ENCODE measurements around the gene KITLG. TPM values are rescaled to one million over a fixed set of nuclear protein-coding genes. Genes with fewer than 3 reads are reported as not detected.
"Not testable (repeated sequence)": the region's sequence is repeated elsewhere in the genome, so short reads cannot be mapped to it uniquely, and the experiment has no call there.

Gene KITLG
- polyA plus RNA-seq, 3 donors = 2.1 to 13.0 (median 11.9) TPM

GRCh38 chr12:88509347-88509746 lies 70.9 kb downstream of the KITLG start:
- WGBS, 3 donors = 98 to 99% (median 98%) methylated on average over 5 of the region's 5 CpGs
- no peak overlapping the region for H3K27ac ChIP-seq (ENCODE audit: low read depth, low read length)

DNA sequence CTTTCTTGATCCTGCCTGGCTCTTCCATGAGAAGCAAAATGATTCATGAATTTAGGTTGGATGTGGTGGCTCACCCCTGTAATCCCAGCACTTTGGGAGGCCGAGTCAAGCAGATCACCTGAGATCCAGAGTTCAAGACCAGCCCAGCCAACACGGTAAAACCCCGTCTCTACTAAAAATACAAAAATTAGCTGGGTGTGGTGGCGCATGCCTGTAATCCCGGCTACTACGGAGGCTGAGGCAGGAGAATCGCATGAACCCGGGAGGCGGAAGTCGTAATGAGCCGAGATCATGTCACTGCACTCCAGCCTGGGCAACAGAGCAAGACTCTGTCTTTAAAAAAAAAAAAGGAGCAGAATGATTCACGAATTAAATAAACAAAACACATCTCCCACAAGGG lies 72.4 kb downstream of the KITLG start:
- H3K27ac ChIP-seq (ENCODE audit: low read depth, low read length) = not testable (repeated sequence)
- WGBS, 3 donors = 96 to 98% (median 98%) methylated on average over 12 of the region's 12 CpGs

GRCh38 chr12:88507270-88507669 lies 73.0 kb downstream of the KITLG start:
- 81 to 92% (median 82%) methylated on average over 1 of the region's 1 CpG for WGBS, 3 donors
- no peak overlapping the region for H3K27ac ChIP-seq (ENCODE audit: low read depth, low read length)

- 91 to 96% (median 95%) methylated on average over 2 of the region's 2 CpGs for WGBS, 3 donors
- H3K27ac ChIP-seq (ENCODE audit: low read depth, low read length) = no peak overlapping the region
These were observed 74.6 kb downstream of the KITLG start for GRCh38 chr12:88505696-88506095.

- 64 to 96% (median 88%) methylated on average over 3 of the region's 3 CpGs for WGBS, 3 donors
- no peak overlapping the region for H3K27ac ChIP-seq (ENCODE audit: low read depth, low read length)
These were observed 77.0 kb downstream of the KITLG start for GRCh38 chr12:88503281-88503703.

DNA sequence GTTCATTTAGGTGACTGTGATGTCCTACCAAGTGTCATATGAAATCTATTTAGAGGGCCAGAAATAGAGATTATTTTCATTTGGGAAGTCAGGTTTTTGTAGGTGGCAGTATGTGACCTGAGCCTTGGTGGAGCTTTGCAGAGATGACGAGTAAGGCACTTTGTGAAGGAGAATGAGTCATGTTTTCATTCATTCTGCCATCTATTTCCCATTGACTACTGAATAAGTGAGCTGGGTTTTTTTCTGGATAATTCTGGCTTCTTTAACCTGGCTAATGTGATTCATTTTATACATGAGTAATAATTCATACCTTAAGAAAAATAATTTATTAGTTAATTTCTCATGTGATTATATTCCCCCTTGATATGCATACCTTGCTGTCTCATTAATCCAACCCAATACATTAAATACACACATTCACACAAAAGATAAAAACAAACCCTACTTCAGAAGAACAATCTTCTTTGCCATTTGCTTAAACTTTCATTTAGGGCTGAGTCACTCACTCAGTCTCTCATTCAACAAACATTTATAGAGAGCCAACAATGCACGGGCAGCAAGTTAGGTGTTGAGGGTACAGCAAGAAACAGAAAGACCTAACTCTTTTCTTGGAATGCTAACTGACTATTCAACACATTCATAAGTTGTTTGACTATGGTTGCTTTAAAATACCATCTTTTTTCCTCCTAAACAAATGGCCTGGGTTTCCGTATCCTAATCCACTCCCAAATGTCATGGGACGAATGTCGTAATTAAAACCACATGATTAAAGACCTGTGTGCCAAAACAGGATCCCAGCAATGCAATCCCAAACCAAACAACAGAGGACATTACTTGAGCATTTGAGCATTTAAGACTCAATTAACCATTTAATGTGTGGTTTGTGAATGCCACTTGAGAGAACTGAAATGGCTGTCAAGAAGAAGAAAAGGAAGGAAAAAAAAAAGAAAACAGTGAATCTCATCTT lies 78.0 kb downstream of the KITLG start:
- 65 to 90% (median 73%) methylated on average over 5 of the region's 5 CpGs for whole genome bisulfite sequencing, 3 donors
- no peak overlapping the region for H3K27ac ChIP-seq (ENCODE audit: low read depth, low read length)

GRCh38 chr12:88496891-88497371 lies 83.3 kb downstream of the KITLG start:
- H3K27ac ChIP-seq (ENCODE audit: low read depth, low read length) = no peak overlapping the region
- 87 to 90% (median 90%) methylated on average over 3 of the region's 3 CpGs for WGBS, 3 donors

GRCh38 chr12:88496429-88496828 lies 83.8 kb downstream of the KITLG start:
- no peak overlapping the region for H3K27ac ChIP-seq (ENCODE audit: low read depth, low read length)
- 92 to 97% (median 96%) methylated on average over 3 of the region's 3 CpGs for WGBS, 3 donors

GRCh38 chr12:88495031-88495430 lies 85.2 kb downstream of the KITLG start:
- no peak overlapping the region for H3K27ac ChIP-seq (ENCODE audit: low read depth, low read length)
- 95 to 98% (median 98%) methylated on average over 1 of the region's 1 CpG for WGBS, 3 donors

DNA sequence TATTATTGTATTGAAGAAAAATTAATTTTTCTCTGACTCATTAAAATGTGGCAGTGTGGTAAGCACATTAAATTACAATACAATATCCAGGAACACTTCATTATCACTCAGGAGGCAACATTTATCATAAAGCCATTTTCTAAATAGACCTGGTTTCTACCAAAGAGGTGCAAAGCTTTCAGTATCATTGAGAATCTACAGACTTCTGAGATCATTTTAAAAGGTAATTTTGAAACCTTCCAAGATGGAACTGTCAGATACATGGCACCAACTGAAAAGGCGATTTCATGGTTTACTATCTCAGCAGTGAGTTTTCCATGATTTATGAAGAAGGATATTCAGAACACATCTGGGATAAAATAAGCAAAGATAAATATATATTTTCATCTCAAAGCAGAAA lies 85.8 kb downstream of the KITLG start:
- no peak overlapping the region for H3K27ac ChIP-seq (ENCODE audit: low read depth, low read length)
- 88 to 100% (median 88%) methylated on average over 1 of the region's 1 CpG for WGBS, 3 donors

DNA sequence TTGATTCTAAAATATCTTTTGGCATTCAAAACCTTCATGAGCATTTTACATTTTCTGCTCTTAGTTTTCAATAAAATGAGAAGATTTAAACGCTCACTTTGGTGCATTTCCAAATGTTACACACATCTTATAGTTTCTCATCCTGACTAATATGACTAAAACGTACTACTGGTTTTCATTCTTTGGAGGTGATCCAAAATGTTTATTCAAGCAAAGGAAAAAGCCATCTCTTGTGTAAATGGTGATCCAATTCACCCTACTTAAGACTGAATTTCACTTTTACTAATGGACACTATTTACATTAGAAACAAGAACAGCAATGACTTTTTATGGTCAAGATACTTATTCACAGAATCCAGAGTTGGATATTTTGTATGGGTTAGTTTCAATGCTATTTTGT lies 86.6 kb downstream of the KITLG start:
- 56 to 70% (median 57%) methylated on average over 2 of the region's 2 CpGs for WGBS, 3 donors

DNA sequence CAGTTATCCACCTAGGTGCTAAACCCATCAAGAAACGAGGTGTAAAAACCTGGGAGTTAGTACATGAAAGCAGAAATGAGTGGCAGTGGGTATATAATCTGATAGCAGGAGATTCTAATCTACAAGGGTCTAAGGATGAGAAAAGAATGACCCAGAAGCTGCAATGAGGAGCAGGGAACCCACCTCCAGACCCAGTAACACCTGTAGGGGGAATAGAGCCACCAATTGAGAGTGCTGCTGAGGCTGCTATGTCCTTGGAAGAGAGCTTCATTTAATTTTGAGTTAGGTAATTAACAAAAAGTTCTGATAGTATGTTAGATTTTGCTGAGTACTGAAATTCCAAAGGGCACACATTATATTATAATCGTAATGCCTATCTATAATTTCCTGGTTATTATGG lies 89.8 kb downstream of the KITLG start:
- WGBS, 3 donors = 85 to 92% (median 86%) methylated on average over 2 of the region's 2 CpGs
- no peak overlapping the region for H3K27ac ChIP-seq (ENCODE audit: low read depth, low read length)

More for the DNA sequence above, 86.6 kb downstream of the KITLG start:
- no peak overlapping the region for H3K27ac ChIP-seq (ENCODE audit: low read depth, low read length)

- no peak overlapping the region for H3K27ac ChIP-seq (ENCODE audit: low read depth, low read length)
- WGBS, 3 donors = 91 to 94% (median 94%) methylated on average over 3 of the region's 3 CpGs
These were observed 107.5 kb downstream of the KITLG start for GRCh38 chr12:88472775-88473174.

DNA sequence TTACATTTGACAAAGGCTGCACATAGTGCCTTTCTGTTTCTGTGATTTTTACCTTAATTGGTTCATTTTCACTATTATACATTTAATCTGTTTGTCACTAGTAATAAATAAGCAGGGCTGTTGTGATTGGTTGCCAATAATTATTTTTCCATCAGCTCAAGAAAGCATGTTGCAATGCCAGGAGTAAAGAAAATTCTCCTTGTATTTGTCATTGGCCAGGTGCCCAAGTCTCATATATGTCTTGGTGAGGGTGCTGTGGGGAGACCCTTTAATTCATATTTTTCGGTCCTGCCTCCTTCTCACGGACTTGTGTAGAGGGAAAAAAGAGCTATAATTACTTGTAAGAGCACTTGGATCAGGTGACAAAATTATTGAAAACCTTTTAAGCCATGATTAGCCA lies 108.0 kb downstream of the KITLG start:
- no peak overlapping the region for H3K27ac ChIP-seq (ENCODE audit: low read depth, low read length)
- WGBS, 3 donors = 86 to 95% (median 91%) methylated on average over 2 of the region's 2 CpGs

DNA sequence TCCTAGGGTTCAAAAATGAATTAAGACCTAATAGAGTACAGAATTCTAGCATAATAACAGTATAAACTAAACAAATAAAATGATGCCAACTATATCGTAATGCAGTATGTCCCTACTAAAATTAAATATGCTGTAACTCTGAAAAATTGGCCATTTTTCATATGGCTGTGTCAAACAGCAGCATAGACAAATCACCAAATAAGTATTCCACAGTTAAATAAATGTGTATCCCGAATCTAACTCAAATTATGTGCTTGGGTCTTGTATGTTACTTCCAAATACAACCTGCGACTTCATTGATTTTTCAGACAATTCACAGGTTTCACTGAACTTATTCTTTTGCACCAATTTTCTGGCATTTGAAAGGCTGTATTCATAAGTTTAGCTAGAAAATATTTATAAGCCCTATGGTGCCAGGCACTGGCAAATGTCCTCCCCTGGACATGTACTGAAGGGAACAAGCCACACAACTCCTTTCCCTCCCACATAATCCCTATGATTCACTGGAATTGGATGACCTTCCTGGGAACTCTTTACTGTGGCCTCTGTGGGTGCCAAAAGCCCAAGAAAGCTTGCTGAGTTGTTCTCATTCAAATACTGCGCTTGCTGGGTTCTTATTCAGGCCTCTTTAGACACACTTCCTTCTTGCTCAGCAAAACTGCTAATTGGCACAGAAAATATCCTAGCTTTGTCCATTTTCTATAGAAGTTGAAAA lies 108.8 kb downstream of the KITLG start:
- no peak overlapping the region for H3K27ac ChIP-seq (ENCODE audit: low read depth, low read length)
- 73 to 77% (median 74%) methylated on average over 4 of the region's 4 CpGs for WGBS, 3 donors

GRCh38 chr12:88469154-88469553 lies 111.1 kb downstream of the KITLG start:
- H3K27ac ChIP-seq (ENCODE audit: low read depth, low read length) = no peak overlapping the region

GRCh38 chr12:88468581-88468980 lies 111.7 kb downstream of the KITLG start:
- 55 to 89% (median 61%) methylated on average over 1 of the region's 1 CpG for WGBS, 3 donors
- no peak overlapping the region for H3K27ac ChIP-seq (ENCODE audit: low read depth, low read length)

More at GRCh38 chr12:88469154-88469553, 111.1 kb downstream of the KITLG start:
- 48 to 84% (median 52%) methylated on average over 1 of the region's 1 CpG for whole genome bisulfite sequencing, 3 donors

GRCh38 chr12:88466708-88467107 lies 113.6 kb downstream of the KITLG start:
- WGBS, 3 donors = 94 to 98% (median 96%) methylated on average over 9 to 10 of the region's 10 CpGs

GRCh38 chr12:88458327-88458726 lies 121.9 kb downstream of the KITLG start:
- 92 to 100% (median 97%) methylated on average over 1 of the region's 1 CpG for WGBS, 3 donors
- no peak overlapping the region for H3K27ac ChIP-seq (ENCODE audit: low read depth, low read length)

More at GRCh38 chr12:88466708-88467107, 113.6 kb downstream of the KITLG start:
- H3K27ac ChIP-seq (ENCODE audit: low read depth, low read length) = not testable (repeated sequence)
